Neural cell (in vitro differentiated cells): ENCODE data around the gene RALGPS2. TPM values are rescaled to one million over a fixed set of nuclear protein-coding genes. Genes with fewer than 3 reads are reported as not detected.

ENCODE experiments used
- H2AFZ ChIP-seq: fragments of 200-600, 300-800 bp; sonication (generic), shearing (Covaris generic); 2 replicates; pipeline ENCODE4 v1.6.0; 2014; ENCODE audit warnings: low read depth, mild to moderate bottlenecking, antibody characterized with exemption, low read length, moderate library complexity
- H3F3A ChIP-seq: fragments of 200-600 bp; shearing (Covaris generic); 2 replicates; pipeline ENCODE4 v1.6.1; 2016; ENCODE audit warnings: mild to moderate bottlenecking, moderate library complexity, mixed read lengths, antibody characterized with exemption, low read length; ENCODE audit not compliant: insufficient read depth, poor library complexity, severe bottlenecking
- H3K27ac ChIP-seq: fragments of 200-600, 300-800 bp; sonication (generic), shearing (Covaris generic); 2 replicates; pipeline ENCODE4 v1.5.1; 2014; ENCODE audit warnings: mild to moderate bottlenecking, low read length, moderate library complexity
- H3K27me3 ChIP-seq: fragments of 300-800, 200-600 bp; sonication (generic), shearing (Covaris generic); 2 replicates; pipeline ENCODE4 v1.6.0; 2014; ENCODE audit warnings: mild to moderate bottlenecking, low read depth, low read length, moderate library complexity; ENCODE audit not compliant: insufficient read depth
- H3K36me3 ChIP-seq: fragments of 300-800, 200-600 bp; sonication (generic), shearing (Covaris generic); 2 replicates; pipeline ENCODE4 v1.5.1; 2014; ENCODE audit warnings: mild to moderate bottlenecking, antibody characterized with exemption, low read length, moderate library complexity; ENCODE audit not compliant: insufficient read depth
- H3K4me2 ChIP-seq: fragments of 300-800, 200-600 bp; sonication (generic), shearing (Covaris generic); 2 replicates; pipeline ENCODE4 v1.6.0; 2014; ENCODE audit warnings: mild to moderate bottlenecking, low read length
- H3K4me3 ChIP-seq: fragments of 300-800, 200-600 bp; sonication (generic), shearing (Covaris generic); 2 replicates; pipeline ENCODE4 v1.5.1; 2014; ENCODE audit warnings: mild to moderate bottlenecking, low read length, moderate library complexity
- H3K79me2 ChIP-seq: fragments of 200-600 bp; shearing (Covaris generic); replicated peaks from 2 replicates; pipeline ENCODE4 v1.6.0; 2014; ENCODE audit warnings: mild to moderate bottlenecking, low read length, moderate library complexity; ENCODE audit not compliant: insufficient read depth
- H3K9ac ChIP-seq: fragments of 300-800, 200-600 bp; sonication (generic), shearing (Covaris generic); 2 replicates; pipeline ENCODE4 v1.6.1; 2016; ENCODE audit warnings: mild to moderate bottlenecking, low read length, mixed read lengths
- H3K9me2 ChIP-seq: fragments of 200-600 bp; shearing (Covaris generic); 2 replicates; pipeline ENCODE4 v1.6.1; 2016; ENCODE audit warnings: mild to moderate bottlenecking, low read length, mixed read lengths; ENCODE audit not compliant: insufficient read depth
- H3K9me3 ChIP-seq: fragments of 200-600, 300-800 bp; sonication (generic), shearing (Covaris generic); 2 replicates; pipeline ENCODE4 v1.6.1; 2016; ENCODE audit warnings: mild to moderate bottlenecking, mixed run types, low read length, moderate library complexity, mixed read lengths
- H4K20me1 ChIP-seq: fragments of 200-600 bp; shearing (Covaris generic); 2 replicates; pipeline ENCODE4 v1.6.1; 2016; ENCODE audit warnings: mild to moderate bottlenecking, mixed run types; ENCODE audit not compliant: insufficient read depth
- CTCF ChIP-seq: fragments of 450-650 bp; IDR thresholded peaks from 2 replicates; pipeline ENCODE4 v1.5.1; 2014; ENCODE audit warnings: antibody characterized with exemption, mild to moderate bottlenecking, moderate library complexity; ENCODE audit not compliant: poor library complexity, severe bottlenecking
- EP300 ChIP-seq: fragments of 450-650 bp; conservative IDR thresholded peaks from 2 replicates; pipeline ENCODE4 v1.6.1; 2014; ENCODE audit warnings: antibody characterized with exemption, mild to moderate bottlenecking, moderate library complexity; ENCODE audit not compliant: poor library complexity, severe bottlenecking
- EZH2 ChIP-seq: fragments of 200-600, 300-800 bp; shearing (Covaris generic), sonication (generic); IDR thresholded peaks from 2 replicates; pipeline ENCODE4 v1.6.1; 2014; ENCODE audit warnings: antibody characterized with exemption, low read length, borderline replicate concordance, mild to moderate bottlenecking; ENCODE audit not compliant: insufficient read depth, poor library complexity, severe bottlenecking
- MXI1 ChIP-seq: fragments of 450-650 bp; conservative IDR thresholded peaks from 2 replicates; pipeline ENCODE4 v1.6.1; 2014; ENCODE audit warnings: antibody characterized with exemption, mild to moderate bottlenecking; ENCODE audit not compliant: poor library complexity, severe bottlenecking
- POLR2AphosphoS5 ChIP-seq: IDR thresholded peaks from 2 replicates; pipeline ENCODE4 v1.6.1; 2012
- RAD21 ChIP-seq: fragments of 450-650 bp; conservative IDR thresholded peaks from 2 replicates; pipeline ENCODE4 v1.6.1; 2014; ENCODE audit warnings: antibody characterized with exemption, mild to moderate bottlenecking, moderate library complexity
- REST ChIP-seq: IDR thresholded peaks from 2 replicates; pipeline ENCODE4 v1.6.1; 2012; ENCODE audit warnings: borderline replicate concordance
- SMC3 ChIP-seq: fragments of 450-650 bp; conservative IDR thresholded peaks from 2 replicates; pipeline ENCODE4 v1.6.1; 2014; ENCODE audit warnings: antibody characterized with exemption, mild to moderate bottlenecking, moderate library complexity; ENCODE audit not compliant: poor library complexity
- TAF1 ChIP-seq: IDR thresholded peaks from 2 replicates; pipeline ENCODE4 v1.6.1; 2012; ENCODE audit warnings: low read depth
- polyA plus RNA-seq: library from polyadenylated mRNA; depleted of rRNA; stranded (reverse); fragments of >200 nt; gene quantifications from 2 replicates; pipeline ENCODE4 v1.2.3, GENCODE V29; 2014

Gene RALGPS2
- polyA plus RNA-seq, 1 donor from 2014 or later: 26.6 TPM

DNA sequence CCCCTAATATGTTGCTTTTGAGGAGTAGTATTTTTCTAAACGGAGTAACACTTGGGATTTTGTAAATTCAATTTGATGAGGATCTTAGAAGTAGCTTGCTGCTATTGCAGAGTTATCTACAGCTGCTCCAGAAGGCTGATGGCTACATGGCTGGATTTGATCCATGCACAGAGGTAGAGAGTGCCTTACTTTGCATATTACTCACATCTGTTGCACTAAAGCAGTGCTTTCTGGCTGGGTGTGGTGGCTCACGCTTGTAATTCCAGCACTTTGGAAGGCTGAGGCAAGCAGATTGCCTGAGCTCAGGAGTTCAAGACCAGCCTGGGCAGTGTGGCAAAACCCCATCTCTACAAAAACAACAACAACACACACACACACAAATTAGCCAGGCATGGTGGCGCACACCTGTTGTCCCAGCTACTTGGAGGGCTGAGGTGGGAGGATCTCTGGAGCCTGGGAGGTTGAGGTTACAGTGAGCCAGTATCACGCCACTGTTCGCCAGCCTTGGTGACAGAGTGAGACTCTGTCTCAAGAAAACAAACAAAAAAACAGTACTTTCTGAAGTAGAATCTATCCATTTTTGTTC is 24.6 kb downstream of the RALGPS2 start:
- no peak overlapping the region for H3K27ac ChIP-seq
- H3K4me3 ChIP-seq: no peak overlapping the region
- H3K9ac ChIP-seq: no peak overlapping the region
- peaks cover 3% of the 10 kb centered on the region for H3K79me2 ChIP-seq
- no peaks in the 10 kb centered on the region for H3F3A ChIP-seq
- no peaks in the 10 kb centered on the region for H3K27me3 ChIP-seq
- TF ChIP-seq SMC3 (no peak), RAD21 (no peak), POLR2AphosphoS5 (no peak), REST (no peak), CTCF (no peak), MXI1 (no peak), EZH2 (no peak), EP300 (no peak), TAF1 (no peak)
- no peak overlapping the region for H2AFZ ChIP-seq
- H3K4me2 ChIP-seq: no peak overlapping the region
- H3K9me2 ChIP-seq: no peaks in the 10 kb centered on the region
- no peaks in the 10 kb centered on the region for H3K9me3 ChIP-seq
- H3K36me3 ChIP-seq: no peaks in the 10 kb centered on the region
- H4K20me1 ChIP-seq: no peaks in the 10 kb centered on the region

- no peaks in the 10 kb centered on the region for H4K20me1 ChIP-seq
- H2AFZ ChIP-seq: no peak overlapping the region
- H3K79me2 ChIP-seq: peaks cover 7% of the 10 kb centered on the region
- H3K36me3 ChIP-seq: no peaks in the 10 kb centered on the region
- H3K9me3 ChIP-seq: no peaks in the 10 kb centered on the region
- no peak overlapping the region for H3K27ac ChIP-seq
- no peaks in the 10 kb centered on the region for H3K27me3 ChIP-seq
- no peak overlapping the region for H3K4me2 ChIP-seq
- H3F3A ChIP-seq: no peaks in the 10 kb centered on the region
- H3K9ac ChIP-seq: no peak overlapping the region
- H3K9me2 ChIP-seq: no peaks in the 10 kb centered on the region
- no peak for TF ChIP-seq CTCF
- H3K4me3 ChIP-seq: no peak overlapping the region
Measured at GRCh38 chr1:178751046-178751445, 26.0 kb downstream of the RALGPS2 start.
